Measurements from ENCODE around the gene FOXP2.

FOXP2 gene

DNA sequence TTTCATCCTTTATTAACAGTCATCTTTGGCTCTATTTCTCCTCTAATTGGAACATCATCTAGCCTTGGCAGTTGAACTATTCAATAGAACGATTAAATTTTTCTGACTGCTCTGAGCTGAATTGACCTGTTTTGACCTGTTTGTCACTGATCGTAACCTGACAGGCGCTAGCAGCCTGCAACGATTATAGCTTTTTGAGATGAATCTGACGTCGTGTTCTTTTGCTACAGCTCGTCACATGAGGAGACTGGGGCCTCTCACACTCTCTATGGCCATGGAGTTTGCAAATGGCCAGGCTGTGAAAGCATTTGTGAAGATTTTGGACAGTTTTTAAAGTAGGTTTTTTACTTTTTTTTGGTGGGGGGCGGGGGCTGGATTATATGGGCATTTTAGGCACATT lies 229.8 kb downstream of the FOXP2 start:
- H3K4me1 ChIP-seq (ENCODE audit: control extremely low read depth in 1 of 4, control insufficient read depth in 4 of 4, insufficient read depth in 4 of 4, low read length in 3 of 4), result no peaks in the 10 kb centered on the region
- no peak overlapping the region for H3K27ac ChIP-seq (ENCODE audit: insufficient read depth in 1 of 2, low read depth in 1 of 2, low read length in 2 of 2, poor library complexity in 1 of 2, severe bottlenecking in 2 of 2)
- H3K9me3 ChIP-seq (ENCODE audit: control extremely low read depth in 1 of 5, control insufficient read depth in 4 of 5, insufficient read depth in 2 of 5, low read depth in 1 of 5, low read length in 4 of 5), result no peaks in the 10 kb centered on the region
- POLR2A ChIA-PET, result no interaction called here
- WGBS (ENCODE audit: insufficient coverage), result 98% methylated on average over 7 of the region's 8 CpGs
- H3K4me3 ChIP-seq (ENCODE audit: control insufficient read depth in 1 of 7, extremely low read depth in 1 of 7, insufficient read depth in 4 of 7, low read depth in 2 of 7, low read length in 6 of 7), result no peak overlapping the region
- DNase-seq, result no peak
- H3K36me3 ChIP-seq (ENCODE audit: control insufficient read depth in 4 of 4, insufficient read depth in 4 of 4, low read length in 3 of 4), result no peaks in the 10 kb centered on the region
- H3K27me3 ChIP-seq (replicated peaks in 2 of 5; ENCODE audit: control insufficient read depth in 4 of 5, insufficient read depth in 5 of 5, low read length in 4 of 5), result no peaks in the 10 kb centered on the region
- CTCF ChIA-PET, result no interaction called here

- no peak overlapping the region for H3K4me3 ChIP-seq (ENCODE audit: control insufficient read depth in 1 of 7, extremely low read depth in 1 of 7, insufficient read depth in 4 of 7, low read depth in 2 of 7, low read length in 6 of 7)
- ChIA-PET POLR2A (no interaction called here), CTCF (no interaction called here)
- no peak for DNase-seq
- H3K9me3 ChIP-seq (ENCODE audit: control extremely low read depth in 1 of 5, control insufficient read depth in 4 of 5, insufficient read depth in 2 of 5, low read depth in 1 of 5, low read length in 4 of 5), result no peaks in the 10 kb centered on the region
- H3K36me3 ChIP-seq (ENCODE audit: control insufficient read depth in 4 of 4, insufficient read depth in 4 of 4, low read length in 3 of 4), result no peaks in the 10 kb centered on the region
- no peaks in the 10 kb centered on the region for H3K4me1 ChIP-seq (ENCODE audit: control extremely low read depth in 1 of 4, control insufficient read depth in 4 of 4, insufficient read depth in 4 of 4, low read length in 3 of 4)
- H3K27me3 ChIP-seq (replicated peaks in 2 of 5; ENCODE audit: control insufficient read depth in 4 of 5, insufficient read depth in 5 of 5, low read length in 4 of 5), result no peaks in the 10 kb centered on the region
- no peak overlapping the region for H3K27ac ChIP-seq (ENCODE audit: insufficient read depth in 1 of 2, low read depth in 1 of 2, low read length in 2 of 2, poor library complexity in 1 of 2, severe bottlenecking in 2 of 2)
These were observed 230.8 kb downstream of the FOXP2 start for GRCh38 chr7:114645451-114645850.

DNA sequence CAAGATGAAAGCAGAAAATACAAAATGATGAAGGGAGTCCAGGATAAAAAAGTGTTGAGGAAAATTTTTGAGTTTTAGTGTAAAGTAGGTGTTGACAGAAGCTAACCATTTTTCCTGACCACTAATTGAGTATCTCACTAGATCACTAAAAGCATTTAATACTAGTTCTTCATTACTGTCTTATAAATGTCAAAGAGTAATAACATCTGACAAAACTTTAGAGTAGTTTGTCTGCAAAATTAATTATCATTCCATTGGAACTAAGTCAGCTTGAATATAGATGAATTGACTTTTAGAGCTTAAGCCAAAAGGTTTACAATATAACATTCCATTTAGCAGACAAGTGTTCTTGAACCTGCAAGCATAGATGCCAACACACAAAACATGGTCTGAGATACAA lies 232.9 kb downstream of the FOXP2 start:
- no peaks in the 10 kb centered on the region for H3K27me3 ChIP-seq (replicated peaks in 2 of 5; ENCODE audit: control insufficient read depth in 4 of 5, insufficient read depth in 5 of 5, low read length in 4 of 5)
- no peaks in the 10 kb centered on the region for H3K36me3 ChIP-seq (ENCODE audit: control insufficient read depth in 4 of 4, insufficient read depth in 4 of 4, low read length in 3 of 4)
- H3K4me3 ChIP-seq (ENCODE audit: control insufficient read depth in 1 of 7, extremely low read depth in 1 of 7, insufficient read depth in 4 of 7, low read depth in 2 of 7, low read length in 6 of 7), result no peak overlapping the region
- H3K4me1 ChIP-seq (ENCODE audit: control extremely low read depth in 1 of 4, control insufficient read depth in 4 of 4, insufficient read depth in 4 of 4, low read length in 3 of 4), result no peaks in the 10 kb centered on the region
- ChIA-PET POLR2A (no interaction called here), CTCF (no interaction called here)
- no peak overlapping the region for H3K27ac ChIP-seq (ENCODE audit: insufficient read depth in 1 of 2, low read depth in 1 of 2, low read length in 2 of 2, poor library complexity in 1 of 2, severe bottlenecking in 2 of 2)
- no peak for DNase-seq
- no peaks in the 10 kb centered on the region for H3K9me3 ChIP-seq (ENCODE audit: control extremely low read depth in 1 of 5, control insufficient read depth in 4 of 5, insufficient read depth in 2 of 5, low read depth in 1 of 5, low read length in 4 of 5)

DNA sequence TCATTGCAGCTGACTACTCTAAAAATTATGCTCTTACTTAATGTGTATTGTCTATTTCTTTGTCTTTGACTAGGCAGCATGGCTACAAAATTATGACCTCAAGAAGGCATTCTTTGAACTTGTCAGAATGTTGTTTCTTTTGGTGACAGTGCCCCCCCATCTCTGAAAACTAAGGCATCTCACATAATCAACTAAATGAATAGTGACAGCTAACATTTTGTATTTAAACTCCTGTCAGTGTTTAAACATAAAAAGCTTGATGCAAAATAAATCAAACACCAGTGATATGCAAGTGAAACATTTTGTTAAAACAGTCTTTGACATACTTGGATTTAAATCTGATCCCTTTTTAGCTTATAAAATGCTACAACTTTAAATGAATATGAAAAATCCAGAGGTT lies 233.5 kb downstream of the FOXP2 start:
- Histone ChIP-seq H3K4me1 (ENCODE audit: control extremely low read depth in 1 of 4, control insufficient read depth in 4 of 4, insufficient read depth in 4 of 4, low read length in 3 of 4) (no peaks in the 10 kb centered on the region), H3K36me3 (ENCODE audit: control insufficient read depth in 4 of 4, insufficient read depth in 4 of 4, low read length in 3 of 4) (no peaks in the 10 kb centered on the region), H3K4me3 (ENCODE audit: control insufficient read depth in 1 of 7, extremely low read depth in 1 of 7, insufficient read depth in 4 of 7, low read depth in 2 of 7, low read length in 6 of 7) (no peak overlapping the region), H3K27me3 (replicated peaks in 2 of 5; ENCODE audit: control insufficient read depth in 4 of 5, insufficient read depth in 5 of 5, low read length in 4 of 5) (no peaks in the 10 kb centered on the region), H3K27ac (ENCODE audit: insufficient read depth in 1 of 2, low read depth in 1 of 2, low read length in 2 of 2, poor library complexity in 1 of 2, severe bottlenecking in 2 of 2) (no peak overlapping the region), H3K9me3 (ENCODE audit: control extremely low read depth in 1 of 5, control insufficient read depth in 4 of 5, insufficient read depth in 2 of 5, low read depth in 1 of 5, low read length in 4 of 5) (no peaks in the 10 kb centered on the region)
- ChIA-PET POLR2A (no interaction called here), CTCF (no interaction called here)
- DNase-seq, result no peak

GRCh38 chr7:114648680-114649079 lies 234.1 kb downstream of the FOXP2 start:
- WGBS (ENCODE audit: insufficient coverage), result 92% methylated on average over 3 of the region's 4 CpGs
- ChIA-PET CTCF (no interaction called here), POLR2A (no interaction called here)
- no peak for DNase-seq
- Histone ChIP-seq H3K27ac (ENCODE audit: insufficient read depth in 1 of 2, low read depth in 1 of 2, low read length in 2 of 2, poor library complexity in 1 of 2, severe bottlenecking in 2 of 2) (no peak overlapping the region), H3K27me3 (replicated peaks in 2 of 5; ENCODE audit: control insufficient read depth in 4 of 5, insufficient read depth in 5 of 5, low read length in 4 of 5) (no peaks in the 10 kb centered on the region), H3K36me3 (ENCODE audit: control insufficient read depth in 4 of 4, insufficient read depth in 4 of 4, low read length in 3 of 4) (no peaks in the 10 kb centered on the region), H3K4me3 (ENCODE audit: control insufficient read depth in 1 of 7, extremely low read depth in 1 of 7, insufficient read depth in 4 of 7, low read depth in 2 of 7, low read length in 6 of 7) (no peak overlapping the region), H3K4me1 (ENCODE audit: control extremely low read depth in 1 of 4, control insufficient read depth in 4 of 4, insufficient read depth in 4 of 4, low read length in 3 of 4) (no peaks in the 10 kb centered on the region), H3K9me3 (ENCODE audit: control extremely low read depth in 1 of 5, control insufficient read depth in 4 of 5, insufficient read depth in 2 of 5, low read depth in 1 of 5, low read length in 4 of 5) (no peaks in the 10 kb centered on the region)

DNA sequence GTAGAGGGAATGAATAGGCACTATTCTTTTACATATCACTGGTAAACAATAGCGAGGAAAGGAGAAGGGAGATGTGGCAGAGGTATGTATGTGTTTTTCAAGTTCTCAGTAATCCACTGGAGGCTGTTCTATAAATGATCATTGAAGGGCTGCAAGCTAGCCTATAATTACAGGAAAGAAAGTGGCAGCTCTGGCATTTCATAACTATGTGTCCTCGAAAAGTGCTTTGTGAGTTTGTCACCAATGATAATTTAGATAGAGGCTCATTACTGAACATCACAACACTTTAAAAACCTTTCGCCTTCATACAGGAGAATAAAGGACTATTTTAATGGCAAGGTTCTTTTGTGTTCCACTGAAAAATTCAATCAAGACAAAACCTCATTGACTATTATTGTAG lies 235.1 kb downstream of the FOXP2 start:
- H3K4me1 ChIP-seq (ENCODE audit: control extremely low read depth in 1 of 4, control insufficient read depth in 4 of 4, insufficient read depth in 4 of 4, low read length in 3 of 4), result no peaks in the 10 kb centered on the region
- no peak for DNase-seq
- H3K36me3 ChIP-seq (ENCODE audit: control insufficient read depth in 4 of 4, insufficient read depth in 4 of 4, low read length in 3 of 4), result no peaks in the 10 kb centered on the region
- 86% methylated on average over 2 of the region's 3 CpGs for WGBS (ENCODE audit: insufficient coverage)
- no peak overlapping the region for H3K4me3 ChIP-seq (ENCODE audit: control insufficient read depth in 1 of 7, extremely low read depth in 1 of 7, insufficient read depth in 4 of 7, low read depth in 2 of 7, low read length in 6 of 7)
- H3K9me3 ChIP-seq (ENCODE audit: control extremely low read depth in 1 of 5, control insufficient read depth in 4 of 5, insufficient read depth in 2 of 5, low read depth in 1 of 5, low read length in 4 of 5), result no peaks in the 10 kb centered on the region
- POLR2A ChIA-PET, result no interaction called here
- no peaks in the 10 kb centered on the region for H3K27me3 ChIP-seq (replicated peaks in 2 of 5; ENCODE audit: control insufficient read depth in 4 of 5, insufficient read depth in 5 of 5, low read length in 4 of 5)
- CTCF ChIA-PET, result no interaction called here
- no peak overlapping the region for H3K27ac ChIP-seq (ENCODE audit: insufficient read depth in 1 of 2, low read depth in 1 of 2, low read length in 2 of 2, poor library complexity in 1 of 2, severe bottlenecking in 2 of 2)

- ChIA-PET POLR2A (no interaction called here), CTCF (no interaction called here)
- no peak overlapping the region for H3K27ac ChIP-seq (ENCODE audit: insufficient read depth in 1 of 2, low read depth in 1 of 2, low read length in 2 of 2, poor library complexity in 1 of 2, severe bottlenecking in 2 of 2)
- H3K4me3 ChIP-seq (ENCODE audit: control insufficient read depth in 1 of 7, extremely low read depth in 1 of 7, insufficient read depth in 4 of 7, low read depth in 2 of 7, low read length in 6 of 7), result no peak overlapping the region
- H3K27me3 ChIP-seq (replicated peaks in 2 of 5; ENCODE audit: control insufficient read depth in 4 of 5, insufficient read depth in 5 of 5, low read length in 4 of 5), result no peaks in the 10 kb centered on the region
- H3K9me3 ChIP-seq (ENCODE audit: control extremely low read depth in 1 of 5, control insufficient read depth in 4 of 5, insufficient read depth in 2 of 5, low read depth in 1 of 5, low read length in 4 of 5), result no peaks in the 10 kb centered on the region
- no peak for DNase-seq
- H3K36me3 ChIP-seq (ENCODE audit: control insufficient read depth in 4 of 4, insufficient read depth in 4 of 4, low read length in 3 of 4), result no peaks in the 10 kb centered on the region
- no peaks in the 10 kb centered on the region for H3K4me1 ChIP-seq (ENCODE audit: control extremely low read depth in 1 of 4, control insufficient read depth in 4 of 4, insufficient read depth in 4 of 4, low read length in 3 of 4)
These were observed 235.9 kb downstream of the FOXP2 start for GRCh38 chr7:114650491-114650890.

DNA sequence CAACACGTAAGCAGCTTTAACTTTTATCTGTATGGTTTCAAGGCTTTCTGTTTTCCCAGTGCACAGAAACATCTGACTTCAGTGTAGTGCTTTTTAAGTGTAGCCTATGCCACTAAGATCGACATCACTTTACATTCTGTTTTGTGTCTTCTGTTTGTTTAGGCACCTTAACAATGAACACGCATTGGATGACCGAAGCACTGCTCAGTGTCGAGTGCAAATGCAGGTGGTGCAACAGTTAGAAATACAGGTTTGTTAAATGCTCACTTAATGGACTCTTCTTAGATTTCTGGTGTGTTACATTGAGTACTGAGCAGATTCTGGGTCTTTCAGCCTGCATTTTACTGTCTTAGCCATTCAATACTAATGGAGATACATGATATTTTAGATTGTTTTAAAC lies 237.4 kb downstream of the FOXP2 start:
- H3K4me3 ChIP-seq (ENCODE audit: control insufficient read depth in 1 of 7, extremely low read depth in 1 of 7, insufficient read depth in 4 of 7, low read depth in 2 of 7, low read length in 6 of 7), result no peak overlapping the region
- no peak overlapping the region for H3K27ac ChIP-seq (ENCODE audit: insufficient read depth in 1 of 2, low read depth in 1 of 2, low read length in 2 of 2, poor library complexity in 1 of 2, severe bottlenecking in 2 of 2)
- H3K4me1 ChIP-seq (ENCODE audit: control extremely low read depth in 1 of 4, control insufficient read depth in 4 of 4, insufficient read depth in 4 of 4, low read length in 3 of 4), result no peaks in the 10 kb centered on the region
- H3K27me3 ChIP-seq (replicated peaks in 2 of 5; ENCODE audit: control insufficient read depth in 4 of 5, insufficient read depth in 5 of 5, low read length in 4 of 5), result no peaks in the 10 kb centered on the region
- DNase-seq, result no peak
- H3K9me3 ChIP-seq (ENCODE audit: control extremely low read depth in 1 of 5, control insufficient read depth in 4 of 5, insufficient read depth in 2 of 5, low read depth in 1 of 5, low read length in 4 of 5), result no peaks in the 10 kb centered on the region
- CTCF ChIA-PET, result no interaction called here
- no peaks in the 10 kb centered on the region for H3K36me3 ChIP-seq (ENCODE audit: control insufficient read depth in 4 of 4, insufficient read depth in 4 of 4, low read length in 3 of 4)
- 96% methylated on average over 3 of the region's 5 CpGs for WGBS (ENCODE audit: insufficient coverage)
- POLR2A ChIA-PET, result no interaction called here
